WTC11 (cell line): Measurements from ENCODE around the gene CPTP. TPM values are rescaled to one million over a fixed set of nuclear protein-coding genes. Genes with fewer than 3 reads are reported as not detected.

Experiments used
- CREB1 ChIP-seq: sonication (generic); formaldehyde crosslinking; IDR thresholded peaks from 2 replicates; pipeline ENCODE4 v1.8.0; 2023; ENCODE audit warnings: mild to moderate bottlenecking, missing genetic modification reagents
- ETV6 ChIP-seq: sonication (generic); formaldehyde crosslinking; IDR thresholded peaks from 2 replicates; pipeline ENCODE4 v1.8.1; 2022; ENCODE audit warnings: mild to moderate bottlenecking, missing genetic modification reagents
- FOXP1 ChIP-seq: sonication (generic); formaldehyde crosslinking; IDR thresholded peaks from 2 replicates; pipeline ENCODE4 v1.8.0; 2022; ENCODE audit warnings: missing genetic modification reagents, mild to moderate bottlenecking, moderate library complexity, borderline replicate concordance
- GABPB1 ChIP-seq: sonication (generic); formaldehyde crosslinking; IDR thresholded peaks from 2 replicates; pipeline ENCODE4 v1.8.1; 2023; ENCODE audit warnings: mild to moderate bottlenecking, missing genetic modification reagents
- HMGA2 ChIP-seq: fragments of 250-450 bp; sonication (Bioruptor Pico); IDR thresholded peaks from 2 replicates; pipeline ENCODE4 v1.4.0; 2021; ENCODE audit warnings: mild to moderate bottlenecking, moderate library complexity
- JUN ChIP-seq: sonication (generic); formaldehyde crosslinking; IDR thresholded peaks from 2 replicates; pipeline ENCODE4 v1.8.0; 2023; ENCODE audit warnings: mild to moderate bottlenecking, missing genetic modification reagents
- KAT7 ChIP-seq: sonication (generic); formaldehyde crosslinking; IDR thresholded peaks from 2 replicates; pipeline ENCODE4 v1.8.1; 2023; ENCODE audit warnings: missing genetic modification reagents, mild to moderate bottlenecking, borderline replicate concordance
- MXD4 ChIP-seq: fragments of 250-450 bp; sonication (Bioruptor Pico); IDR thresholded peaks from 2 replicates; pipeline ENCODE4 v1.8.0; 2021; ENCODE audit warnings: mild to moderate bottlenecking, moderate library complexity, borderline replicate concordance
- NR2C2 ChIP-seq: sonication (generic); formaldehyde crosslinking; IDR thresholded peaks from 2 replicates; pipeline ENCODE4 v1.8.0; 2022; ENCODE audit warnings: mild to moderate bottlenecking, missing genetic modification reagents
- NR3C1 ChIP-seq: sonication (generic); formaldehyde crosslinking; conservative IDR thresholded peaks from 2 replicates; pipeline ENCODE4 v1.8.1; 2023; ENCODE audit warnings: low read depth, mild to moderate bottlenecking, missing genetic modification reagents
- RELA ChIP-seq: sonication (generic); formaldehyde crosslinking; IDR thresholded peaks from 2 replicates; pipeline ENCODE4 v1.8.1; 2022; ENCODE audit warnings: missing genetic modification reagents, mild to moderate bottlenecking, borderline replicate concordance
- SP1 ChIP-seq: sonication (generic); formaldehyde crosslinking; conservative IDR thresholded peaks from 2 replicates; pipeline ENCODE4 v1.8.1; 2022; ENCODE audit warnings: missing genetic modification reagents
- TEAD4 ChIP-seq: sonication (generic); formaldehyde crosslinking; IDR thresholded peaks from 2 replicates; pipeline ENCODE4 v1.8.0; 2022; ENCODE audit warnings: mild to moderate bottlenecking, missing genetic modification reagents
- ZNF121 ChIP-seq: sonication (generic); formaldehyde crosslinking; IDR thresholded peaks from 2 replicates; pipeline ENCODE4 v1.8.0; 2023; ENCODE audit warnings: missing genetic modification reagents
- ZNF138 ChIP-seq: sonication (generic); formaldehyde crosslinking; conservative IDR thresholded peaks from 2 replicates; pipeline ENCODE4 v1.8.1; 2022; ENCODE audit warnings: mild to moderate bottlenecking, moderate library complexity, missing genetic modification reagents
- ZNF219 ChIP-seq: sonication (generic); formaldehyde crosslinking; IDR thresholded peaks from 2 replicates; pipeline ENCODE4 v1.8.0; 2023; ENCODE audit warnings: missing genetic modification reagents, mild to moderate bottlenecking, borderline replicate concordance
- ZNF317 ChIP-seq: sonication (generic); formaldehyde crosslinking; IDR thresholded peaks from 2 replicates; pipeline ENCODE4 v1.8.1; 2023; ENCODE audit warnings: low read depth, mild to moderate bottlenecking, moderate library complexity, missing genetic modification reagents, borderline replicate concordance
- total RNA-seq: library from RNA; stranded (reverse); gene quantifications from 3 replicates; pipeline ENCODE4 v1.2.3, GENCODE V29; 2021
- TF ChIP-seq, protein P1 (sequence below): fragments of 200-600 bp; IDR thresholded peaks from 2 replicates; pipeline ENCODE4 v1.8.0; 2022; ENCODE audit warnings: antibody characterized with exemption
- TF ChIP-seq, protein P2 (sequence below): fragments of 250-450 bp; sonication (Bioruptor Pico); IDR thresholded peaks from 2 replicates; pipeline ENCODE4 v1.9.0; 2021; ENCODE audit warnings: mild to moderate bottlenecking, borderline replicate concordance
- TF ChIP-seq, protein P3 (sequence below): fragments of 250-450 bp; sonication (Bioruptor Pico); IDR thresholded peaks from 2 replicates; pipeline ENCODE4 v1.9.0; 2021; ENCODE audit warnings: mild to moderate bottlenecking
- TF ChIP-seq, protein P4 (sequence below): fragments of 250-450 bp; sonication (Bioruptor Pico); IDR thresholded peaks from 2 replicates; pipeline ENCODE4 v1.8.0; 2021; ENCODE audit warnings: mild to moderate bottlenecking
- TF ChIP-seq, protein P5 (sequence below): sonication (generic); formaldehyde crosslinking; IDR thresholded peaks from 2 replicates; pipeline ENCODE4 v1.8.1; 2023; ENCODE audit warnings: mild to moderate bottlenecking, missing genetic modification reagents
- TF ChIP-seq, protein P6 (sequence below): sonication (generic); formaldehyde crosslinking; IDR thresholded peaks from 2 replicates; pipeline ENCODE4 v1.8.0; 2022; ENCODE audit warnings: missing genetic modification reagents

CPTP gene
- total RNA-seq, 1 experiment from 2014 or later: 14.4 TPM

DNA sequence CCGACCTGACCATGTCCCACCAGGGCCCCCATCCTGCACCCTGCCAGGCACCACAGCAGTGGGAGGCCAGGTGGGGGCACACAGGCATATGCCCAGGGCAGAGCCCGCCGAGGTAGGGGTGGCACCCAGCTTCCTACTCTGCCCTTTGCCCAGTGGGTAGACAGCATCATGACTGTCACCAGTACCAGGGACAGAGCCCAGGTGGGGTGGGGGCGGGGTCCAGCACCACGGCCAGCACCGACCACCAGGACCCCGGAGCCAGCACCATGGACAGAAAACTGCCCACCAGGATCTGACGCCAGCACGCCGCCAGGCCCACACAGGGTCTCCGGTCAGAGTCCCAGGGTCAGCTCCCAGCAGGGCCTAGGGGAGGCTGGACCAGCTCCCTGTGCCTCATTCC, 10.2 kb downstream of the CPTP start (continued):
- TF ChIP-seq RELA (CRISPR knock-in tag) (peak; percentile 100), TEAD4 (CRISPR knock-in tag) (peak; percentile 100), CREB1 (CRISPR knock-in tag) (peak; percentile 100), ZNF121 (CRISPR knock-in tag) (peak; percentile 99), KAT7 (CRISPR knock-in tag) (peak; percentile 100), ZNF138 (CRISPR knock-in tag) (peak; percentile 97), MXD4 (CRISPR knock-in tag) (peak; percentile 70; the same call in 1 of the 2 replicates), JUN (CRISPR knock-in tag) (peak; percentile 100), GABPB1 (CRISPR knock-in tag) (no peak; the same call in 1 of the 2 replicates), ZNF317 (peak; percentile 93), HMGA2 (CRISPR knock-in tag) (no peak), NR2C2 (peak; percentile 95), ETV6 (CRISPR knock-in tag) (peak; percentile 99), FOXP1 (CRISPR knock-in tag) (peak; percentile 100), SP1 (peak; percentile 88), ZNF219 (CRISPR knock-in tag) (peak; percentile 100), NR3C1 (CRISPR knock-in tag) (peak; percentile 100)
- TF ChIP-seq, protein P1, sequence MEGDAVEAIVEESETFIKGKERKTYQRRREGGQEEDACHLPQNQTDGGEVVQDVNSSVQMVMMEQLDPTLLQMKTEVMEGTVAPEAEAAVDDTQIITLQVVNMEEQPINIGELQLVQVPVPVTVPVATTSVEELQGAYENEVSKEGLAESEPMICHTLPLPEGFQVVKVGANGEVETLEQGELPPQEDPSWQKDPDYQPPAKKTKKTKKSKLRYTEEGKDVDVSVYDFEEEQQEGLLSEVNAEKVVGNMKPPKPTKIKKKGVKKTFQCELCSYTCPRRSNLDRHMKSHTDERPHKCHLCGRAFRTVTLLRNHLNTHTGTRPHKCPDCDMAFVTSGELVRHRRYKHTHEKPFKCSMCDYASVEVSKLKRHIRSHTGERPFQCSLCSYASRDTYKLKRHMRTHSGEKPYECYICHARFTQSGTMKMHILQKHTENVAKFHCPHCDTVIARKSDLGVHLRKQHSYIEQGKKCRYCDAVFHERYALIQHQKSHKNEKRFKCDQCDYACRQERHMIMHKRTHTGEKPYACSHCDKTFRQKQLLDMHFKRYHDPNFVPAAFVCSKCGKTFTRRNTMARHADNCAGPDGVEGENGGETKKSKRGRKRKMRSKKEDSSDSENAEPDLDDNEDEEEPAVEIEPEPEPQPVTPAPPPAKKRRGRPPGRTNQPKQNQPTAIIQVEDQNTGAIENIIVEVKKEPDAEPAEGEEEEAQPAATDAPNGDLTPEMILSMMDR: no peak
- TF ChIP-seq, protein P2, sequence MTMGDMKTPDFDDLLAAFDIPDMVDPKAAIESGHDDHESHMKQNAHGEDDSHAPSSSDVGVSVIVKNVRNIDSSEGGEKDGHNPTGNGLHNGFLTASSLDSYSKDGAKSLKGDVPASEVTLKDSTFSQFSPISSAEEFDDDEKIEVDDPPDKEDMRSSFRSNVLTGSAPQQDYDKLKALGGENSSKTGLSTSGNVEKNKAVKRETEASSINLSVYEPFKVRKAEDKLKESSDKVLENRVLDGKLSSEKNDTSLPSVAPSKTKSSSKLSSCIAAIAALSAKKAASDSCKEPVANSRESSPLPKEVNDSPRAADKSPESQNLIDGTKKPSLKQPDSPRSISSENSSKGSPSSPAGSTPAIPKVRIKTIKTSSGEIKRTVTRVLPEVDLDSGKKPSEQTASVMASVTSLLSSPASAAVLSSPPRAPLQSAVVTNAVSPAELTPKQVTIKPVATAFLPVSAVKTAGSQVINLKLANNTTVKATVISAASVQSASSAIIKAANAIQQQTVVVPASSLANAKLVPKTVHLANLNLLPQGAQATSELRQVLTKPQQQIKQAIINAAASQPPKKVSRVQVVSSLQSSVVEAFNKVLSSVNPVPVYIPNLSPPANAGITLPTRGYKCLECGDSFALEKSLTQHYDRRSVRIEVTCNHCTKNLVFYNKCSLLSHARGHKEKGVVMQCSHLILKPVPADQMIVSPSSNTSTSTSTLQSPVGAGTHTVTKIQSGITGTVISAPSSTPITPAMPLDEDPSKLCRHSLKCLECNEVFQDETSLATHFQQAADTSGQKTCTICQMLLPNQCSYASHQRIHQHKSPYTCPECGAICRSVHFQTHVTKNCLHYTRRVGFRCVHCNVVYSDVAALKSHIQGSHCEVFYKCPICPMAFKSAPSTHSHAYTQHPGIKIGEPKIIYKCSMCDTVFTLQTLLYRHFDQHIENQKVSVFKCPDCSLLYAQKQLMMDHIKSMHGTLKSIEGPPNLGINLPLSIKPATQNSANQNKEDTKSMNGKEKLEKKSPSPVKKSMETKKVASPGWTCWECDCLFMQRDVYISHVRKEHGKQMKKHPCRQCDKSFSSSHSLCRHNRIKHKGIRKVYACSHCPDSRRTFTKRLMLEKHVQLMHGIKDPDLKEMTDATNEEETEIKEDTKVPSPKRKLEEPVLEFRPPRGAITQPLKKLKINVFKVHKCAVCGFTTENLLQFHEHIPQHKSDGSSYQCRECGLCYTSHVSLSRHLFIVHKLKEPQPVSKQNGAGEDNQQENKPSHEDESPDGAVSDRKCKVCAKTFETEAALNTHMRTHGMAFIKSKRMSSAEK (CRISPR knock-in tag): peak; percentile 81; the same call in 1 of the 2 replicates
- TF ChIP-seq, protein P3, sequence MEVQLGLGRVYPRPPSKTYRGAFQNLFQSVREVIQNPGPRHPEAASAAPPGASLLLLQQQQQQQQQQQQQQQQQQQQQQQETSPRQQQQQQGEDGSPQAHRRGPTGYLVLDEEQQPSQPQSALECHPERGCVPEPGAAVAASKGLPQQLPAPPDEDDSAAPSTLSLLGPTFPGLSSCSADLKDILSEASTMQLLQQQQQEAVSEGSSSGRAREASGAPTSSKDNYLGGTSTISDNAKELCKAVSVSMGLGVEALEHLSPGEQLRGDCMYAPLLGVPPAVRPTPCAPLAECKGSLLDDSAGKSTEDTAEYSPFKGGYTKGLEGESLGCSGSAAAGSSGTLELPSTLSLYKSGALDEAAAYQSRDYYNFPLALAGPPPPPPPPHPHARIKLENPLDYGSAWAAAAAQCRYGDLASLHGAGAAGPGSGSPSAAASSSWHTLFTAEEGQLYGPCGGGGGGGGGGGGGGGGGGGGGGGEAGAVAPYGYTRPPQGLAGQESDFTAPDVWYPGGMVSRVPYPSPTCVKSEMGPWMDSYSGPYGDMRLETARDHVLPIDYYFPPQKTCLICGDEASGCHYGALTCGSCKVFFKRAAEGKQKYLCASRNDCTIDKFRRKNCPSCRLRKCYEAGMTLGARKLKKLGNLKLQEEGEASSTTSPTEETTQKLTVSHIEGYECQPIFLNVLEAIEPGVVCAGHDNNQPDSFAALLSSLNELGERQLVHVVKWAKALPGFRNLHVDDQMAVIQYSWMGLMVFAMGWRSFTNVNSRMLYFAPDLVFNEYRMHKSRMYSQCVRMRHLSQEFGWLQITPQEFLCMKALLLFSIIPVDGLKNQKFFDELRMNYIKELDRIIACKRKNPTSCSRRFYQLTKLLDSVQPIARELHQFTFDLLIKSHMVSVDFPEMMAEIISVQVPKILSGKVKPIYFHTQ: peak; percentile 48; the same call in 1 of the 2 replicates
- TF ChIP-seq, protein P4, sequence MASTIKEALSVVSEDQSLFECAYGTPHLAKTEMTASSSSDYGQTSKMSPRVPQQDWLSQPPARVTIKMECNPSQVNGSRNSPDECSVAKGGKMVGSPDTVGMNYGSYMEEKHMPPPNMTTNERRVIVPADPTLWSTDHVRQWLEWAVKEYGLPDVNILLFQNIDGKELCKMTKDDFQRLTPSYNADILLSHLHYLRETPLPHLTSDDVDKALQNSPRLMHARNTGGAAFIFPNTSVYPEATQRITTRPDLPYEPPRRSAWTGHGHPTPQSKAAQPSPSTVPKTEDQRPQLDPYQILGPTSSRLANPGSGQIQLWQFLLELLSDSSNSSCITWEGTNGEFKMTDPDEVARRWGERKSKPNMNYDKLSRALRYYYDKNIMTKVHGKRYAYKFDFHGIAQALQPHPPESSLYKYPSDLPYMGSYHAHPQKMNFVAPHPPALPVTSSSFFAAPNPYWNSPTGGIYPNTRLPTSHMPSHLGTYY: peak; percentile 88; the same call in 1 of the 2 replicates
- TF ChIP-seq, protein P5, sequence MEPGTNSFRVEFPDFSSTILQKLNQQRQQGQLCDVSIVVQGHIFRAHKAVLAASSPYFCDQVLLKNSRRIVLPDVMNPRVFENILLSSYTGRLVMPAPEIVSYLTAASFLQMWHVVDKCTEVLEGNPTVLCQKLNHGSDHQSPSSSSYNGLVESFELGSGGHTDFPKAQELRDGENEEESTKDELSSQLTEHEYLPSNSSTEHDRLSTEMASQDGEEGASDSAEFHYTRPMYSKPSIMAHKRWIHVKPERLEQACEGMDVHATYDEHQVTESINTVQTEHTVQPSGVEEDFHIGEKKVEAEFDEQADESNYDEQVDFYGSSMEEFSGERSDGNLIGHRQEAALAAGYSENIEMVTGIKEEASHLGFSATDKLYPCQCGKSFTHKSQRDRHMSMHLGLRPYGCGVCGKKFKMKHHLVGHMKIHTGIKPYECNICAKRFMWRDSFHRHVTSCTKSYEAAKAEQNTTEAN (CRISPR knock-in tag): peak; percentile 99
- TF ChIP-seq, protein P6, sequence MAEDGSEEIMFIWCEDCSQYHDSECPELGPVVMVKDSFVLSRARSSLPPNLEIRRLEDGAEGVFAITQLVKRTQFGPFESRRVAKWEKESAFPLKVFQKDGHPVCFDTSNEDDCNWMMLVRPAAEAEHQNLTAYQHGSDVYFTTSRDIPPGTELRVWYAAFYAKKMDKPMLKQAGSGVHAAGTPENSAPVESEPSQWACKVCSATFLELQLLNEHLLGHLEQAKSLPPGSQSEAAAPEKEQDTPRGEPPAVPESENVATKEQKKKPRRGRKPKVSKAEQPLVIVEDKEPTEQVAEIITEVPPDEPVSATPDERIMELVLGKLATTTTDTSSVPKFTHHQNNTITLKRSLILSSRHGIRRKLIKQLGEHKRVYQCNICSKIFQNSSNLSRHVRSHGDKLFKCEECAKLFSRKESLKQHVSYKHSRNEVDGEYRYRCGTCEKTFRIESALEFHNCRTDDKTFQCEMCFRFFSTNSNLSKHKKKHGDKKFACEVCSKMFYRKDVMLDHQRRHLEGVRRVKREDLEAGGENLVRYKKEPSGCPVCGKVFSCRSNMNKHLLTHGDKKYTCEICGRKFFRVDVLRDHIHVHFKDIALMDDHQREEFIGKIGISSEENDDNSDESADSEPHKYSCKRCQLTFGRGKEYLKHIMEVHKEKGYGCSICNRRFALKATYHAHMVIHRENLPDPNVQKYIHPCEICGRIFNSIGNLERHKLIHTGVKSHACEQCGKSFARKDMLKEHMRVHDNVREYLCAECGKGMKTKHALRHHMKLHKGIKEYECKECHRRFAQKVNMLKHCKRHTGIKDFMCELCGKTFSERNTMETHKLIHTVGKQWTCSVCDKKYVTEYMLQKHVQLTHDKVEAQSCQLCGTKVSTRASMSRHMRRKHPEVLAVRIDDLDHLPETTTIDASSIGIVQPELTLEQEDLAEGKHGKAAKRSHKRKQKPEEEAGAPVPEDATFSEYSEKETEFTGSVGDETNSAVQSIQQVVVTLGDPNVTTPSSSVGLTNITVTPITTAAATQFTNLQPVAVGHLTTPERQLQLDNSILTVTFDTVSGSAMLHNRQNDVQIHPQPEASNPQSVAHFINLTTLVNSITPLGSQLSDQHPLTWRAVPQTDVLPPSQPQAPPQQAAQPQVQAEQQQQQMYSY (CRISPR knock-in tag): peak; percentile 90
